Uterus (tissue), 4 donors: ENCODE measurements around the gene TECPR1. TPM values are rescaled to one million over a fixed set of nuclear protein-coding genes. Genes with fewer than 3 reads are reported as not detected.

ENCODE experiments used
- DNase-seq, 2 donors: peaks; one replicate each; pipeline ENCODE4 v3.0.0-alpha.2; 2019 to 2020
- H3K27ac ChIP-seq, 2 donors: fragments of 200-600 bp; sonication (generic); 1 replicate in 1 of 2; 2 replicates in 1 of 2; pipeline ENCODE4 v1.5.1; 2016 to 2018
- H3K27me3 ChIP-seq, 2 donors: fragments of 200-600 bp; sonication (generic); one replicate each; pipeline ENCODE4 v1.5.1; 2018 to 2019; ENCODE audit warnings: control low read depth in 1 of 2
- H3K36me3 ChIP-seq, 2 donors: fragments of 200-600 bp; sonication (generic); one replicate each; pipeline ENCODE4 v1.5.1; 2019; ENCODE audit warnings: control low read depth in 1 of 2
- H3K4me1 ChIP-seq, 2 donors: fragments of 200-600 bp; sonication (generic); one replicate each; pipeline ENCODE4 v1.5.1; 2018 to 2019; ENCODE audit warnings: control low read depth in 1 of 2
- H3K4me3 ChIP-seq, 2 donors: fragments of 200-600 bp; sonication (generic); 1 replicate in 1 of 2; 2 replicates in 1 of 2; pipeline ENCODE4 v1.5.1; 2018 to 2019; ENCODE audit warnings: mild to moderate bottlenecking in 1 of 2
- H3K9me3 ChIP-seq, 2 donors: fragments of 200-600 bp; sonication (generic); one replicate each; pipeline ENCODE4 v1.5.1; 2019; ENCODE audit warnings: control low read depth in 1 of 2
- CTCF ChIP-seq, 4 experiments: fragments of 200-600 bp in 2 of 4; fragments of 450-650 bp in 2 of 4; sonication (generic) in 2 of 4; IDR thresholded peaks; one replicate each; pipeline ENCODE4 v1.5.1; 2016 to 2019; ENCODE audit warnings: antibody characterized with exemption in 4 of 4, mild to moderate bottlenecking in 2 of 4, moderate library complexity in 1 of 4
- POLR2A ChIP-seq, 2 donors: fragments of 450-650 bp; IDR thresholded peaks; one replicate each; pipeline ENCODE4 v1.6.1; 2016; ENCODE audit warnings: antibody characterized with exemption in 2 of 2, mild to moderate bottlenecking in 1 of 2, moderate library complexity in 1 of 2
- intact Hi-C: fragments of 100-400 bp; cut with DNase I; formaldehyde crosslinking; loops from one replicate; pipeline ENCODE4 v1.15.1; 2023; ENCODE audit warnings: low total_unique reads
- total RNA-seq, 4 donors: library from RNA; depleted of rRNA in 3 of 4; stranded (reverse); fragments of >200 nt in 3 of 4; gene quantifications; one replicate each; pipeline versions ENCODE4 v1.1.0 to v1.2.4, GENCODE V29; 2014 to 2023
- donor health status: DM: yes; HTN: yes; CAD: no.

Gene TECPR1
- total RNA-seq, 4 donors from 2014 or later, result 3.1 to 52.6 (median 16.7) TPM

DNA sequence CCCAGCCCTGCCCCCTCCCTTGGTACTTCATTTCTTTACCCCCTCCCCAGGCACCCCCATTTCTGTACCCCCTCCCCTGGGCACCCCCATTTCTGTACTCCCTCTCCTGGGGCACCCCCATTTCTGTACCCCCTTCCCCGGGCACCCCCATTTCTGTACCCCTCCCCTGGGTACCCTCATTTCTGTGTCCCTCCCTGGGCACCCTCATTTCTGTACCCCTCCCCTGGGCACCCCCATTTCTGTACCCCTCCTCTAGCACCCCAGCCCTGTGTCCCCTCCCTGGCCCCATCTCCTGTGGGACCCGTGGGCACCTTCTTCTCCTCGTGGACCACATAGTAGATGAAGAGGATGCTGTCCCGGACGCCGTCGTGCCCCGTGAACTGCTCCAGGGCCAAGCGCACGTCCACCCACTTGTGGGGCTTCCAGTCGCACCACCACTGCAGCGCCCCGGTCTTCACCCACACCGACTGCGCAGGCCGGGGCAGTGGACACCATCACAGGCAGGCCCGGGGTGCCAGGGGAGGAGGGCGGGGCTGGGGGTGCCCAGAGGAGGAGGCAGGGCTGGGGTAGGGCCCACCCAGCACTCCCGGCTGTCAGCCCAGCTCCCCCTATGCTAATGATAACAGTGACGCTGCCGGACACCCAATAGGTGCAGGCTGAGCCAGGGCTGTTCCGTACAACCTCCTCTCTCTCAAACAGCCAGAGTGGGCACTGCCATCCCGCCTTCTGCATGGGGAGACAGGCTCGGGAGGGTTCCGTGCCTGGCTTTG is 20.4 kb downstream of the TECPR1 start:
- no peaks in the 10 kb centered on the region for H3K4me1 ChIP-seq
- DNase-seq, result no peak
- H3K27me3 ChIP-seq, result no peaks in the 10 kb centered on the region
- no peaks in the 10 kb centered on the region for H3K9me3 ChIP-seq
- H3K27ac ChIP-seq, result no peak overlapping the region
- intact Hi-C loops, result no loop called here
- no peak overlapping the region for H3K4me3 ChIP-seq
- TF ChIP-seq POLR2A (IDR thresholded peaks at IDR 0.05) (no peak), CTCF (IDR thresholded peaks at IDR 0.05) (no peak)
- no peaks in the 10 kb centered on the region for H3K36me3 ChIP-seq

GRCh38 chr7:98230746-98231471 is 21.1 kb downstream of the TECPR1 start:
- H3K9me3 ChIP-seq, result no peaks in the 10 kb centered on the region
- H3K27ac ChIP-seq, result no peak overlapping the region
- no peak overlapping the region for H3K4me3 ChIP-seq
- no peaks in the 10 kb centered on the region for H3K36me3 ChIP-seq
- DNase-seq, result no peak
- H3K27me3 ChIP-seq, result no peaks in the 10 kb centered on the region
- intact Hi-C loops, result no loop called here
- TF ChIP-seq POLR2A (IDR thresholded peaks at IDR 0.05) (no peak), CTCF (IDR thresholded peaks at IDR 0.05) (no peak)
- no peaks in the 10 kb centered on the region for H3K4me1 ChIP-seq

DNA sequence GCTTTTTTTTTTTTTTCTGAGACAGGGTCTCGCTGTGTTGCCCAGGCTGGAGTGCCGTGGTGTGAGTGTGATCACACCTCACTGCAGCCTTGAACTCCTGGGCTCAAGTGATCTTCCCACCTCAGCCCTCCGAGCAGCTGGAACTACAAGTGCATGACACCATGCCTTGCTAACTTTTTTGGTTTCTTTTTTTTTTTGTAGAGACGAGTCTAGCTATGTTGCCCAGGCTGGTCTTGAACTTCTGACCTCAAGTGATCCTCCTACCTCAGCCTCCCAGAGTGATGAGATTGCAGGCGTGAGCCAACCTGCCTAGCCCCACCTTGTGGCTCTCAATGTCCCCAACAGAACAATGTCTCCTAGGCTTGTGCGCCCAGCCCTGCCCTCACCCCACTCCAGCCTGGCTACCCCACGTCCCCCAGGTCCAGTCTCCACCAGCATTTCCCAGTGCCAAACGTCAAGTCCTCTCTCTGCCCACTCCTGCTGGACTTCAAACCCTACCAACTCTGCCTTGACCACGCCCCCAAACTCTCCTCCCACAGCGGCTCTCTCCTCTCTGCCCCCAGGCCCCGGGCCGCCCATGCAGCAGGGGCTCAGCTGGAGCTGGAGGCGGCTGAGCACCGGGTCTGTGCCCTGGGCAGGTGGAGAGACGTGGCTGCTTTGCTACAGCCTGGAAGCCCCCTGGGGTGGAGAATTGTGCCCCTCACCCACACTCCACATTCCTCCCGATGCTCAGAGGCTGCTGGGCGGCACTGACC is 21.9 kb downstream of the TECPR1 start:
- H3K36me3 ChIP-seq, result no peaks in the 10 kb centered on the region
- H3K4me3 ChIP-seq, result no peak overlapping the region
- H3K9me3 ChIP-seq, result no peaks in the 10 kb centered on the region
- TF ChIP-seq POLR2A (IDR thresholded peaks at IDR 0.05), result no peak
- no peak for TF ChIP-seq CTCF (IDR thresholded peaks at IDR 0.05)
- no peaks in the 10 kb centered on the region for H3K27me3 ChIP-seq
- H3K4me1 ChIP-seq, result no peaks in the 10 kb centered on the region
- DNase-seq, result no peak
- intact Hi-C loops, result no loop called here
- no peak overlapping the region for H3K27ac ChIP-seq

- Histone ChIP-seq H3K9me3 (no peaks in the 10 kb centered on the region), H3K27me3 (no peaks in the 10 kb centered on the region), H3K36me3 (no peaks in the 10 kb centered on the region), H3K27ac (no peak overlapping the region), H3K4me1 (no peaks in the 10 kb centered on the region), H3K4me3 (no peak overlapping the region)
- no peak for DNase-seq
- TF ChIP-seq CTCF (IDR thresholded peaks at IDR 0.05) (no peak), POLR2A (IDR thresholded peaks at IDR 0.05) (no peak)
- intact Hi-C loops, result no loop called here
These were observed 22.6 kb downstream of the TECPR1 start for GRCh38 chr7:98229441-98229840.

DNA sequence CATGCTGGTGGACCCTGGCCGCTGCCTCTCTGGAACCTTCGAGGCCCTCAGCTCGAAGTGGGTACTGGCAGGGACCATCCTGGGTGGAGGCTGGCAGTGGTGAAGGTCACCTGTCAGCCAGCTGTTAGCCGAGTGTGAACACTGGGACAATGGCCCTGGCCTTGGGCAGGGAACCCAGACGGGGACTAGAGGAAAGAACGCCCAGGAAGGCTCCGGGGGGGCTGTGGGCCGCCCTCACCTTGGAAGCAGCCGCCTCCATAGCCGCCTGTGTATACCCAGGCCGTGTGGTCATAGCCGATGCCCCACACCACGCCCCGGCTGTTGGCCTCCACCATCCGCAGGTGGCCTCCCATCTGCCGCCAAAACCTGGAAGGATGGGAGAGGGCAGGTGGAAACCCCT is 23.2 kb downstream of the TECPR1 start:
- intact Hi-C loops, result no loop called here
- no peak for DNase-seq

More for the DNA sequence above, 23.2 kb downstream of the TECPR1 start:
- no peaks in the 10 kb centered on the region for H3K9me3 ChIP-seq
- H3K4me1 ChIP-seq, result no peaks in the 10 kb centered on the region
- no peak overlapping the region for H3K27ac ChIP-seq
- no peaks in the 10 kb centered on the region for H3K27me3 ChIP-seq
- no peak for TF ChIP-seq POLR2A (IDR thresholded peaks at IDR 0.05)
- TF ChIP-seq CTCF (IDR thresholded peaks at IDR 0.05), result no peak
- H3K36me3 ChIP-seq, result no peaks in the 10 kb centered on the region
- no peak overlapping the region for H3K4me3 ChIP-seq
